ENCODE data around the gene DNAJC18. TPM values are rescaled to one million over a fixed set of nuclear protein-coding genes. Genes with fewer than 3 reads are reported as not detected.

Gene DNAJC18
- polyA plus RNA-seq, 1 experiment: 17.7 TPM

- ChIA-PET POLR2A (interaction anchor here (0.6 kb wide), 1 partner anchor 45 kb away, joined by 4 read pairs; no protein-coding TSS in a partner anchor), CTCF (no interaction called here)
- Histone ChIP-seq H3K4me3 (ENCODE audit: low read depth, low read length) (no peak overlapping the region), H3K27ac (ENCODE audit: low read depth, low read length) (no peak overlapping the region), H3K27me3 (ENCODE audit: control insufficient read depth, insufficient read depth, low read length) (no peaks in the 10 kb centered on the region), H3K9me3 (ENCODE audit: control insufficient read depth, insufficient read depth, low read length) (no peaks in the 10 kb centered on the region; the same call in 1 of the 2 replicates)
- DNase-seq (ENCODE audit: low read depth, low spot score): no peak
- TF ChIP-seq, protein P1, sequence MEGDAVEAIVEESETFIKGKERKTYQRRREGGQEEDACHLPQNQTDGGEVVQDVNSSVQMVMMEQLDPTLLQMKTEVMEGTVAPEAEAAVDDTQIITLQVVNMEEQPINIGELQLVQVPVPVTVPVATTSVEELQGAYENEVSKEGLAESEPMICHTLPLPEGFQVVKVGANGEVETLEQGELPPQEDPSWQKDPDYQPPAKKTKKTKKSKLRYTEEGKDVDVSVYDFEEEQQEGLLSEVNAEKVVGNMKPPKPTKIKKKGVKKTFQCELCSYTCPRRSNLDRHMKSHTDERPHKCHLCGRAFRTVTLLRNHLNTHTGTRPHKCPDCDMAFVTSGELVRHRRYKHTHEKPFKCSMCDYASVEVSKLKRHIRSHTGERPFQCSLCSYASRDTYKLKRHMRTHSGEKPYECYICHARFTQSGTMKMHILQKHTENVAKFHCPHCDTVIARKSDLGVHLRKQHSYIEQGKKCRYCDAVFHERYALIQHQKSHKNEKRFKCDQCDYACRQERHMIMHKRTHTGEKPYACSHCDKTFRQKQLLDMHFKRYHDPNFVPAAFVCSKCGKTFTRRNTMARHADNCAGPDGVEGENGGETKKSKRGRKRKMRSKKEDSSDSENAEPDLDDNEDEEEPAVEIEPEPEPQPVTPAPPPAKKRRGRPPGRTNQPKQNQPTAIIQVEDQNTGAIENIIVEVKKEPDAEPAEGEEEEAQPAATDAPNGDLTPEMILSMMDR (IDR thresholded peaks at IDR 0.05; ENCODE audit: low read depth, low read length): no peak
Observed at GRCh38 chr5:139456776-139457175, 17.5 kb upstream of the DNAJC18 start.

- H3K9me3 ChIP-seq (ENCODE audit: control insufficient read depth, insufficient read depth, low read length): no peaks in the 10 kb centered on the region; the same call in 1 of the 2 replicates
- ChIA-PET POLR2A (no interaction called here), CTCF (no interaction called here)
- no peak overlapping the region for H3K4me3 ChIP-seq (ENCODE audit: low read depth, low read length)
- TF ChIP-seq, protein P1 (IDR thresholded peaks at IDR 0.05; ENCODE audit: low read depth, low read length): no peak
- no peak for DNase-seq (ENCODE audit: low read depth, low spot score)
- no peak overlapping the region for H3K27ac ChIP-seq (ENCODE audit: low read depth, low read length)
- H3K27me3 ChIP-seq (ENCODE audit: control insufficient read depth, insufficient read depth, low read length): no peaks in the 10 kb centered on the region
Observed at GRCh38 chr5:139454568-139455290, 15.4 kb upstream of the DNAJC18 start.

GRCh38 chr5:139453683-139454567 lies 14.6 kb upstream of the DNAJC18 start:
- Histone ChIP-seq H3K4me3 (ENCODE audit: low read depth, low read length) (no peak overlapping the region), H3K27me3 (ENCODE audit: control insufficient read depth, insufficient read depth, low read length) (no peaks in the 10 kb centered on the region), H3K27ac (ENCODE audit: low read depth, low read length) (no peak overlapping the region), H3K9me3 (ENCODE audit: control insufficient read depth, insufficient read depth, low read length) (no peaks in the 10 kb centered on the region; the same call in 1 of the 2 replicates)
- POLR2A ChIA-PET: no interaction called here
- TF ChIP-seq, protein P1 (IDR thresholded peaks at IDR 0.05; ENCODE audit: low read depth, low read length): no peak
- DNase-seq (ENCODE audit: low read depth, low spot score): no peak
- CTCF ChIA-PET: no interaction called here

GRCh38 chr5:139451878-139452660 lies 12.7 kb upstream of the DNAJC18 start:
- H3K9me3 ChIP-seq (ENCODE audit: control insufficient read depth, insufficient read depth, low read length): no peaks in the 10 kb centered on the region; the same call in 1 of the 2 replicates
- H3K4me3 ChIP-seq (ENCODE audit: low read depth, low read length): no peak overlapping the region
- no peak for DNase-seq (ENCODE audit: low read depth, low spot score)
- no peak overlapping the region for H3K27ac ChIP-seq (ENCODE audit: low read depth, low read length)
- TF ChIP-seq, protein P1 (IDR thresholded peaks at IDR 0.05; ENCODE audit: low read depth, low read length): no peak
- no peaks in the 10 kb centered on the region for H3K27me3 ChIP-seq (ENCODE audit: control insufficient read depth, insufficient read depth, low read length)
- ChIA-PET CTCF (no interaction called here), POLR2A (no interaction called here)
